Ramos (cell line): ENCODE results near the gene MSANTD1.

Experiments
- in situ Hi-C: fragments of 300-500 bp; cut with MboI; formaldehyde crosslinking; loops from one replicate; pipeline ENCODE4 v1.14.3; 2022; ENCODE audit warnings: low sequenced_read_pairs; ENCODE audit not compliant: unreplicated experiment

MSANTD1 gene

DNA sequence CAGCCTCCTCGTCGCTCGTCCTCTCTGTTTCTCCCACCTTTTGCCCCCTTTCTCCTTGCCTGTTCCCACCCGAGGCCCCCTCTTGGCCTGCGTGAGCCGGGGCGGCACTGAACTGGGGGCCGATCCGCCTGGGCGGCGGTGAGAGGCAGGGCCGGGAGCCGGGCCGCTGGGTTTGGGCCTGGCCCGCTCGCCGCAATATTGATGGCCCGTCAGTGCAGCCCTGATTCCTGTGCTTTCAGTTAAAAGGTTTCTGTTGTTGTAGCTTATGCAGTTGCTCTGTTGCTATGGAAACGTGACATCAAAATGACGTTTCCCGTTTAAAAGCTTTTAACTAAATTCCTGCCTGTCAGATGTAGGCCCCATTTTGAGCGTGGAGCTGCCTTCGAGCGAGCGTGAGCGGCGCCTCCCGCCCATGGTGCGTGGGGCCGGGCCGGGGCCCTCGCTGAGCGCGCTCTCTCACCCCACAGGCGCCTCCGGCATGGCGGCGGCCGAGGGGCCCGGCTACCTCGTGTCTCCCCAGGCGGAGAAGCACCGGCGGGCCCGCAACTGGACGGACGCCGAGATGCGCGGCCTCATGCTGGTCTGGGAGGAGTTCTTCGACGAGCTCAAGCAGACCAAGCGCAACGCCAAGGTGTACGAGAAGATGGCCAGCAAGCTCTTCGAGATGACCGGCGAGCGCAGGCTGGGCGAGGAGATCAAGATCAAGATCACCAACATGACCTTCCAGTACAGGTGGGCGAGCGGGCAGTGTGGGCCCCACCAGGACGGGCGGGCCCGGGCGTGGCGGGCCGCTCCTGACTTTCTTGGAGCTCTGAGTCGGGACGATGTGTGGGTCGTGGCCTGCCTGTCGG, at the start of gene MSANTD1:
TSS of gene MSANTD1 (plus strand) at position 349 of the 851 bp plus-strand sequence. CDS start at position 413, 64 bp downstream.
- in situ Hi-C loops, result no loop called here

- in situ Hi-C loops, result no loop called here
Measured at GRCh38 chr4:3199653-3200422, 49.1 kb upstream of the MSANTD1 start.

GRCh38 chr4:3200423-3201090, 48.4 kb upstream of the MSANTD1 start:
- in situ Hi-C loops, result no loop called here

DNA sequence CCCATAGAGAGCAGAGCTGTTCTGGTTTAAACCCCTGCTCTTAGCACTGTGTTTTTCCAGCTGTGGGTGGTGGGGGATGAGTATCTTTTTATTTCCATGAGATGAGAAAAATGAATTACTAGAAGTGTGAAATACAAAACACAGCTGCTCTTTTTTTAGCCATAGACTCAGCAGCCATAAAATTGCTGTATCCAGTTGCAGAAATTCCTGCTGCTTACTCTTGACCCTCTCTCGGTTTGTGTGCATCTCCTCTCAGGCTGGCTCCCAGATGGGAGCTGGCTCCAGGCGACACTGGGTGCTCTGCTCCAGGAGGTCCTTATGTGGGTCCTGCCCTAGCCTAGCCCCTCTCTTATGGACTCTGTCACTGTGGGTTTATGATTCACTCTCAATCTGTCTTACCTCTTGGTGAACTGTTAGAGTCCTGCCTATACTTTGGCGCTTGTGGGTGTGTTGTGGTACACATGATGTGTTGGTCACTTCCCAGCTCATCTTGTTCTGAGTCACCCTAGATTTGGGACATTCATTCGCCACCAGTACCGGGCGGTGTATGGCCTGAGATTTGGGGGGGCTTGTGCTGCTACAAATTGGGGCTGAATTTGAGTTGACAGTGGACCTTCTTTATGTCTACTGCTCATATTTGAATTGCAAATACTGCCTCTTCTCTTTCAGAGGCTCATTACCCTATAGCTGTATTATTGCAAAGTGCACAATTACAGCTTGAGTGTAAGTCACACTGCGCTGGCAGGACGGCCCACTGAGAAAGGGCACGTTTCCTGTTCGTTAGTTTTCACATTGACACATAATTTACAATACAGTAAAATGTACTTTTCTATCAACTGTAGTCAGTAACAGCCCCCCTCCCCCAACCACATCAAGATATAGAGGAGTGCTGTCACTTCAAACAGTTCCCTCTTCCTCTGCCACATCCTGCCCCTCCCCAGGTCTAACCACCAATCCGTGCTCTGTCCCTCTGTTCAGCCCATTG, 46.9 kb upstream of the MSANTD1 start:
- in situ Hi-C loops, result no loop called here

DNA sequence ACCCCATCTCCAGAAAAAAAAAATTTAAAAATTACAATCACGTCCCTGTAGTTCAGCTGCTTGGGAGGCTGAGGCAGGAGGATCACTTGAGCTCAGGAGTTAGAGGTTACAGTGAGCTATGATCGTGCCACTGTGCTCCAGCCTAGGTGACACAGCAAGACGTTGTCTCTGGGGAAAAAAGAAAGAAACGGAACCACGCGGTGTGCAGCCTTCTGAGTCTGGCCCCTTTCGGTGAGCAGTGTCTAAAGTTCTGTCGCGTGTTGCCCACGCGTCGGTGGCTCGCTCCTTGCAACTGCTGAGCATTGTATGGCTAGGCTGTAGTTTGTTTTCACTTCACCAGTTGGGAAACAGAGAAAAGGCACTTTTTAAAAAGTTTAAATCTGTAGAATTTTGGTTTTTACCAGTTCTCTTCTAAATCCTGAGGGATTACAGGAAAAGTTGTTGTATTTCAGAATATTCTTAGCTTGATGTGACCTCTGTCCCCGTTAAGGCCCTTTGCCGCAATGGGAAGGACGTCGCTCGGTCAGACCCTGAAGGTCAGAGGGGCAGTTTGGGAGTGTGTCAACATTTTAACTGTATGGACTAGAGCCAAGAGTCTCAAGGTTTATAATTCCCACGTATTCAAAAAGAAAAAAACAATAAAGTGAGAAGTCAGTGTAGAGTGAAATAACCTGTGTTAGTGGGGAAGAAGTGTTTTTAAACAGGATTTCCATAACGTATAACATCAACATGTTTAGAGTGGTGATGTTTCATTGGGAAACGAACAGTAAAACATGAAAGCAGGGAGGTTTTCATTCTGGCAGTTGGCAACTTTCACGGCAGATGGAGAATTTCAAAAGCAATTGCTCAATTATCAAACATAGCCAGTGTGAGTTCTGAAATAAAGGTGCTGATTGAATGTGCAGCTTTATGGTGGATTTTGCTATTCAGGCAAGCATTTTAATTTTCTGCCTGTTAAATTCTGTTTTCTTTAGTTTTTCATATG, 45.8 kb upstream of the MSANTD1 start:
- in situ Hi-C loops, result no loop called here

- in situ Hi-C loops, result no loop called here
Measured at GRCh38 chr4:3203971-3204431, 45.0 kb upstream of the MSANTD1 start.

DNA sequence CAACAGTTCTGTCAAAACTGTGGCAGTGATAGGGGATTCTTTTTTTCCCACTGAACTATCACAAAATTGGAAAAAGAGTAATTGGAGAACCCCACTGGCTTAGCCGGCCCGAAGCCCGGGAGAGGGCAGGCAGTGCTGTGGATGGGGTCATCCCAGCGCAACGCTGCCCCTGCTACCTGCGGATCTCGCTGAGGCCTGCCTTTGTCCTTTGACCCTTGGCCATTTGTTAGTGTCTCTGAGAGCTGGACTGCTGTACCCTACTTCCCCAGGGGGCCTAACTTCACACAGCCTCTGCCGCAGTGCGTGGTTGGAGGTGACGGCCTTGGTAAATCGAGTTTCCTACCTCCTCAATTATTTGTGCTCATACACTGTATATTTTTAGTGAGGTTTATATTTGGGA, 43.0 kb upstream of the MSANTD1 start:
- in situ Hi-C loops, result no loop called here

DNA sequence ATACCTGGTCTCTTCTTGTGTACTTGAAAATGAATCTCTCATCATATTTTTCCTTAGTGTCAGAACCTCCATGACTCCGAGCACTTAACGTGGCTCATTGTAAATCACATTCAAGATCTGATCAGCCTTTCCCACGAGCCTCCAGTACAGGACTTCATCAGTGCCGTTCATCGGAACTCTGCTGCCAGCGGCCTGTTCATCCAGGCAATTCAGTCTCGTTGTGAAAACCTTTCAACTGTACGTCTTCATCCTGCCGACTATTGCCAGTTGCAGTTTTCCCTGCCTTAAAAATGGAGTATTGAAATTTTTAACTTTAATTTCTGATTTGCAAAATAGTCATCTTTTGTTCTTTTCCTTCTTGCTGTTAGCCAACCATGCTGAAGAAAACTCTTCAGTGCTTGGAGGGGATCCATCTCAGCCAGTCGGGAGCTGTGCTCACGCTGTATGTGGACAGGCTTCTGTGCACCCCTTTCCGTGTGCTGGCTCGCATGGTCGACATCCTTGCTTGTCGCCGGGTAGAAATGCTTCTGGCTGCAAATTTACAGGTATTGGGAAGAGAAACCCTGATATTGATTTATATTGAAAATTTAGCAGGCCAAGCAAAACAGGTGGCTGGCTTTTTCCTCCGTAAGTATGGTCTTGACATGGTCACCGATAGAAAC, 42.4 kb upstream of the MSANTD1 start:
- in situ Hi-C loops, result no loop called here

- in situ Hi-C loops, result no loop called here
Measured at GRCh38 chr4:3207531-3208037, 41.4 kb upstream of the MSANTD1 start.

DNA sequence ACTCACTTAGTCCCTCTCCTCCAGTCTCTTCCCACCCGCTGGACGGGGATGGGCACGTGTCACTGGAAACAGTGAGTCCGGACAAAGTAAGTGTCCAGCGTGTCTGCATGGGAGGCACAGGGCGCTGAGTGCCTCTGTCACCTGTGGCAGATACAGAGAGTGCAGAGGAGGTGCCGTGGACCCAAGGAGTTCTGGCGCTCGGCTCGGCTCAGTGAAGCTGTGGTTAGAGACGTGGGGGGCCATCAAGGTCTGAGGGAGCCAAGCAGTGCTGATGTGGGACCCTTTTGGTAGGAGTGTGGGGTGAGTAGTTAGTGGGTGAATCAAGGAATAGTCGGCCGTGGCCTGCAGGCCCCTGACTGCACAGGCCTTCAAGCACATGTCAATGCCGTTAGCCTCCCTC, 40.1 kb upstream of the MSANTD1 start:
- in situ Hi-C loops, result no loop called here

GRCh38 chr4:3209551-3210325, 39.2 kb upstream of the MSANTD1 start:
- in situ Hi-C loops, result no loop called here

- in situ Hi-C loops, result no loop called here
Measured at GRCh38 chr4:3210467-3210866, 38.5 kb upstream of the MSANTD1 start.

DNA sequence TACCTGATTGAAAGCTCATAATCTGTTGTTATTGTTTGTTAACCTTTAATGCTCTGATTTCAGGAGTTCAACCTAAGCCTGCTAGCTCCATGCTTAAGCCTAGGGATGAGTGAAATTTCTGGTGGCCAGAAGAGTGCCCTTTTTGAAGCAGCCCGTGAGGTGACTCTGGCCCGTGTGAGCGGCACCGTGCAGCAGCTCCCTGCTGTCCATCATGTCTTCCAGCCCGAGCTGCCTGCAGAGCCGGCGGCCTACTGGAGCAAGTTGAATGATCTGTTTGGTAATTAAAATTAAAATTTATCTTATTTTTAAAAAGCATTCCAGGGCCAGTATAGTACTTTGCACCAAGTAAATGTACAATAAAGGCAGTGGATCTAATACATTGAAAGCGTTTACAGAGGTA, 37.1 kb upstream of the MSANTD1 start:
- in situ Hi-C loops, result no loop called here

DNA sequence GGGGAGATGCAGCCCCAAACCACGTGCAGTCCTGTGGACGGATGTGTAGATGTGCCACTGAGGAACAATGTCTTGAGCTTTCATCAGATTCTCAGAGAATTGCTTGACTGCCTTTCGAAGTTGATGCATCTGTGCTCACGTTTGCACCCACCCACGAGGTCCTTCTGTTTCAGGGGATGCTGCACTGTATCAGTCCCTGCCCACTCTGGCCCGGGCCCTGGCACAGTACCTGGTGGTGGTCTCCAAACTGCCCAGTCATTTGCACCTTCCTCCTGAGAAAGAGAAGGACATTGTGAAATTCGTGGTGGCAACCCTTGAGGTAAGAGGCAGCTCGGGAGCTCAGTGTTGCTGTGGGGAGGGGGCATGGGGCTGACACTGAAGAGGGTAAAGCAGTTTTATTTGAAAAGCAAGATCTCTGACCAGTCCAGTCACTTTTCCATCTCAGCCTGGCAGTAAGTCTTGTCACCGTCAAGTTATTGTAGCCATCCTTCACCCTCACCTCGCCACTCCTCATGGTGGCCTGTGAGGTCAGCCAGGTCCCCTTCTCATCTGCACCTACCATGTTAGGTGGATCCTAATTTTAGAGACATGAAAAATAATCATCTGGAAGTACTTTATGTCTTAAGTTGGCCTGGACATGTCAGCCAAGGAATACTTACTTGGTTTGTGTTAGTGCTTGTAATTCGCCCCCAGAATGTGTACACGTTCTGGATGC, 36.4 kb upstream of the MSANTD1 start:
- in situ Hi-C loops, result no loop called here

- in situ Hi-C loops, result no loop called here
Measured at GRCh38 chr4:3213106-3213425, 35.9 kb upstream of the MSANTD1 start.

GRCh38 chr4:3213661-3214250, 35.2 kb upstream of the MSANTD1 start:
- in situ Hi-C loops, result no loop called here
